ENCODE results near the gene SH3RF3. TPM values are rescaled to one million over a fixed set of nuclear protein-coding genes. Genes with fewer than 3 reads are reported as not detected.

The SH3RF3 gene
- total RNA-seq, 2 donors from 2014 or later = 1.5 to 1.8 TPM

GRCh38 chr2:109132626-109133025 lies 3.6 kb downstream of the SH3RF3 start:
- H3K27me3 Mint-ChIP-seq (ENCODE audit: insufficient read depth) = peaks cover 57% of the 10 kb centered on the region

GRCh38 chr2:109133746-109134145 lies 4.7 kb downstream of the SH3RF3 start:
- H3K36me3 Mint-ChIP-seq (ENCODE audit: low read depth) = no peaks in the 10 kb centered on the region
- H3K4me1 ChIP-seq (ENCODE audit: control insufficient read depth, insufficient read depth, low read length) = peaks cover 9% of the 10 kb centered on the region
- TF ChIP-seq CTCF (conservative IDR thresholded peaks at IDR 0.05) = no peak
- no peaks in the 10 kb centered on the region for H3K36me3 ChIP-seq (ENCODE audit: control insufficient read depth, insufficient read depth, low read length)
- H3K27ac Mint-ChIP-seq = no peak overlapping the region
- H3K4me1 Mint-ChIP-seq = peaks cover 54% of the 10 kb centered on the region
- DNase-seq = no peak
- H3K9ac ChIP-seq (ENCODE audit: extremely low read depth, low read length, poor library complexity, severe bottlenecking) = no peak overlapping the region
- no peak overlapping the region for H3K4me3 ChIP-seq (ENCODE audit: low read length)
- no peaks in the 10 kb centered on the region for H3K9me3 Mint-ChIP-seq
- H3K27me3 ChIP-seq (ENCODE audit: control insufficient read depth, insufficient read depth, low read length, poor library complexity, severe bottlenecking) = peaks cover 52% of the 10 kb centered on the region
- no peaks in the 10 kb centered on the region for H3K9me3 ChIP-seq (ENCODE audit: control insufficient read depth, low read length)
- WGBS, 2 experiments (ENCODE audit: insufficient coverage in 1 of 2, insufficient read length in 1 of 2) = 91 to 93% methylated on average over 3 of the region's 3 CpGs
- H3K4me3 Mint-ChIP-seq = no peak overlapping the region
- no peak overlapping the region for H3K27ac ChIP-seq (ENCODE audit: low read depth, low read length)
- H3K27me3 Mint-ChIP-seq (ENCODE audit: insufficient read depth) = peaks cover 50% of the 10 kb centered on the region

More at GRCh38 chr2:109132626-109133025, 3.6 kb downstream of the SH3RF3 start:
- no peak for DNase-seq
- Histone ChIP-seq H3K9ac (ENCODE audit: extremely low read depth, low read length, poor library complexity, severe bottlenecking) (no peak overlapping the region), H3K36me3 (ENCODE audit: control insufficient read depth, insufficient read depth, low read length) (no peaks in the 10 kb centered on the region), H3K9me3 (ENCODE audit: control insufficient read depth, low read length) (no peaks in the 10 kb centered on the region), H3K27ac (ENCODE audit: low read depth, low read length) (no peak overlapping the region), H3K4me3 (ENCODE audit: low read length) (no peak overlapping the region), H3K27me3 (ENCODE audit: control insufficient read depth, insufficient read depth, low read length, poor library complexity, severe bottlenecking) (peaks cover 58% of the 10 kb centered on the region), H3K4me1 (ENCODE audit: control insufficient read depth, insufficient read depth, low read length) (peaks cover 7% of the 10 kb centered on the region)
- Mint-ChIP-seq H3K4me1 (peaks cover 46% of the 10 kb centered on the region), H3K27ac (no peak overlapping the region), H3K36me3 (ENCODE audit: low read depth) (no peaks in the 10 kb centered on the region), H3K9me3 (no peaks in the 10 kb centered on the region), H3K4me3 (no peak overlapping the region)
- TF ChIP-seq CTCF (conservative IDR thresholded peaks at IDR 0.05) = no peak

- WGBS, 2 experiments (ENCODE audit: insufficient coverage in 1 of 2, insufficient read length in 1 of 2) = 91 to 96% methylated on average over 4 to 8 of the region's 8 CpGs
- Histone ChIP-seq H3K27ac (ENCODE audit: low read depth, low read length) (no peak overlapping the region), H3K36me3 (ENCODE audit: control insufficient read depth, insufficient read depth, low read length) (no peaks in the 10 kb centered on the region), H3K9me3 (ENCODE audit: control insufficient read depth, low read length) (no peaks in the 10 kb centered on the region), H3K9ac (ENCODE audit: extremely low read depth, low read length, poor library complexity, severe bottlenecking) (no peak overlapping the region), H3K27me3 (ENCODE audit: control insufficient read depth, insufficient read depth, low read length, poor library complexity, severe bottlenecking) (peaks cover 41% of the 10 kb centered on the region), H3K4me3 (ENCODE audit: low read length) (no peak overlapping the region), H3K4me1 (ENCODE audit: control insufficient read depth, insufficient read depth, low read length) (peaks cover 9% of the 10 kb centered on the region)
- H3K36me3 Mint-ChIP-seq (ENCODE audit: low read depth) = no peaks in the 10 kb centered on the region
- peaks cover 54% of the 10 kb centered on the region for H3K4me1 Mint-ChIP-seq
- no peak overlapping the region for H3K27ac Mint-ChIP-seq
- peaks cover 46% of the 10 kb centered on the region for H3K27me3 Mint-ChIP-seq (ENCODE audit: insufficient read depth)
- TF ChIP-seq CTCF (conservative IDR thresholded peaks at IDR 0.05) = no peak
- H3K4me3 Mint-ChIP-seq = no peak overlapping the region
- no peak for DNase-seq
- no peaks in the 10 kb centered on the region for H3K9me3 Mint-ChIP-seq
Measured at GRCh38 chr2:109134741-109135358, 5.8 kb downstream of the SH3RF3 start.
